Superior temporal gyrus (tissue), 1 donor: ENCODE measurements around the gene LRRC8E.
A peak's percentile ranks its signal among the peaks of the same experiment; 100 is the strongest.

Experiments
- DNase-seq: peaks from one replicate; pipeline ENCODE4 v3.0.0-alpha.2; 2016; ENCODE audit errors: extremely low spot score

Gene LRRC8E

DNA sequence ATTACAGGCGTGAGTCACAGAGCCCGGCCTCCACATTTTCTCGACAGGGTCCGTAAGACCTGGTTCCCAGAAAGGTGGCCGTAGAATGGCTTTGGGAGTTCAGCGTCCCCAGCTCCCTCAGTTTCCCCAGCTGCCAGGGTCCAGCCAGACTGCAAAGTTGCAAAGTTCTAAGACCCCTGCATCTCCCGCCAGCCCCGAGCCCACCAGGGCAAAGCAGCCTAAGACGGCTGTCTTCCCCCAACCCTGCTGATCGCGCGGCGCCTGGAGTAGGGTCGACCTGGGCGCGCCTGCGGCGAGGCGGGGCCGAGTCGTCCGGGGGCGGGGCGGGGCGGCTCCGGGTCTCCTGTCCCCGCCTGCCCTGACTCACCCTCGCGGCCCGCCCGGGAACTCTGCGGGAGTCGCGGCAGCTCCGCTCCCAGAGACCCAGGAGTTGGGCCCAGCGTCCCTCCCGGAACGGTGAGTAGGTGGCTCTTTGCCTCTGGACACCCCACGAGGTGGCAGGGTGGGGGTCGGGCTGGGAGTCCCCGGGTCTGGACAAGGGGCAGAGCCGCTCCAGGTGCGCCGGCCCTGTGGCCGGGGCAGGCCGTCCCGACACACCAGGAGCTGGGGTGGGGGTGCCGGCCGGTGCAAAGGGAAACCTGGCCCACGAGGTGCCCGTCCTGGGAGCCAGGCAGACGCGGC is at the start of gene LRRC8E:
Gene LRRC8E (plus strand): TSS at position 366 of the 681 bp plus-strand sequence. CDS start 7,094 bp downstream, outside the sequence.
- no peak for DNase-seq

GRCh38 chr19:7839476-7839875 is 48.8 kb upstream of the LRRC8E start:
- DNase-seq: no peak

DNA sequence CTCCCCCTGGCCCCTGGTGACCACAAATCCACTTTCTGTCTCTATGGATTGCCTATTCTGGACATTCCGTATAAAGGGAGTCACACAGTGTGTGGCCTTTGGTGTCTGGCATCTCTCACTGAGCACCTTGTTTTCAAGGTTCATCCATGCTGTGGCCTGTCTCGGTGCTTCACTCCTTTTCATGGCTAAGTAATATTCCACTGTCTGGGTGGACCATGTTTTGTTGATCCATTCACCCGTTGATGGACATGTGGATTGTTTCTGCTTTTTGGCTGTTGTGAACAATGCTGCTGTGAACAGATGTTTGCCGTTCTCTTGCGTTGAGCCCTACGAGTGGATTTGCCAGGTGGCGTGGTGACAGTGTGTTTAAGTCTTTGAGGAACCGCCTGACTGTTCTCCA is 47.7 kb upstream of the LRRC8E start:
- DNase-seq: no peak

DNA sequence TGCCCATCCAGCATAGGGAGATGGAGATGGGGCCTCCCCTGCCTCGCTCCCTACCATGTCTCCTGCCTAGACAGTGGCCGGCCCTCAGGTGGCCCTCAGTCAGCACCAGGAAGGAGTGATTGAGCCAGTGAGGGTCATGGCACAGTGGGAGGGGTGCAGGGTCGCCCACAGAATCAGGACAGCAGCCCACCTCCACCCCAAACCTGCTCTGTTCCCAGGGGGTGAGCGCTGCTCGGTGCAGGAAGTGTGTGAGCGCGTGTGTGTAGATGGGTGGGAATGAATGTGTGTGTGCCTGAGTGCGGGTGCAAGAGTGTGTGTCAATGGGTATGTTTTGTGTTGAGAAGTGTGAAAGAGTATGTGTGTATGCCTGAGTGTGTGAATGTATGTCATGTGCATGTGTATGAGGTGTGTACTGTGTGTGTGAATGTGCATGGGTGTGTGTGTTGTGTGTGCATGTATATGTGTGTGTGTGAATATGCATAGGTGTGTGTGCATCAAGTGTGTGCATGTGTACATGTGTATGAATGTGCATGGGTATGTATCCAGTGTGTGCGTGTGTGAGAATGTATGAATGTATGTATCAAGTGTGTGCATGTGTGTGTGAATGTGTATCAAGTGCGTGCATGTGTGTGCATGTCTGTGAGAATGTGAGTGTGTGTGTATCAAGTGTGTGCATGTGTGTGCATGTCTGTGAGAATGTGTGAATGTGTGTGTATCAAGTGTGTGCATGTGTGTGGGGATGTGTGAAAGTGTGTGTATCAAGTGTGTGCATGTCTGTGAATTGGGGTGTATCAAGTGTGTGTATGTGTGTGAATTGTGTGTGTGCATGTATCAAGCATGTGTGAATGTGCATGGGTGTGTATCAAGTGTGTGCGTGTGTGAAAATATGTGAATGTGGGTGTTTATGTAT is 46.3 kb upstream of the LRRC8E start:
- DNase-seq: no peak

GRCh38 chr19:7842661-7843294 is 45.5 kb upstream of the LRRC8E start:
- DNase-seq: no peak

- DNase-seq: no peak
Observed at GRCh38 chr19:7843521-7843920, 44.8 kb upstream of the LRRC8E start.

DNA sequence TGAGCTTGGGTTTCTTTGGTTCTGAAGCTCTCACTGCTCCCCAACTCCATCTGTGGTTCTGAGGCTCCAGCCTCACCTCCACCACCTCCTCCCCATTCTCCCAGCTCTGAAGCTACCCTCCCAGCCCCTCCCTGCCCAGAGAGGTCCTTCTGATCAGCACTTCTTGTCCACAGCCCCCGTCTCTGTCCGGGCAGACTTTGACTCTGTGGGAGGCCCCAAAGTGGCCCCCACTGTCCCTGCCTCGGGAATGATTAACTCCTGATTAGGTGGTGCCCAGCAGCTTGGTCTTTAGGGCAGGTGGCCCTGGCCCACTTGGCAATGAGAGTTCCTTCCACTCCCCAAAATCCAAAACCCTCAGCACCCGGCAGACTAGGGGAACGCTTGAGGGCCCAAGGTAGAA is 43.9 kb upstream of the LRRC8E start:
- no peak for DNase-seq

- DNase-seq: no peak
Observed at GRCh38 chr19:7844951-7845350, 43.4 kb upstream of the LRRC8E start.

DNA sequence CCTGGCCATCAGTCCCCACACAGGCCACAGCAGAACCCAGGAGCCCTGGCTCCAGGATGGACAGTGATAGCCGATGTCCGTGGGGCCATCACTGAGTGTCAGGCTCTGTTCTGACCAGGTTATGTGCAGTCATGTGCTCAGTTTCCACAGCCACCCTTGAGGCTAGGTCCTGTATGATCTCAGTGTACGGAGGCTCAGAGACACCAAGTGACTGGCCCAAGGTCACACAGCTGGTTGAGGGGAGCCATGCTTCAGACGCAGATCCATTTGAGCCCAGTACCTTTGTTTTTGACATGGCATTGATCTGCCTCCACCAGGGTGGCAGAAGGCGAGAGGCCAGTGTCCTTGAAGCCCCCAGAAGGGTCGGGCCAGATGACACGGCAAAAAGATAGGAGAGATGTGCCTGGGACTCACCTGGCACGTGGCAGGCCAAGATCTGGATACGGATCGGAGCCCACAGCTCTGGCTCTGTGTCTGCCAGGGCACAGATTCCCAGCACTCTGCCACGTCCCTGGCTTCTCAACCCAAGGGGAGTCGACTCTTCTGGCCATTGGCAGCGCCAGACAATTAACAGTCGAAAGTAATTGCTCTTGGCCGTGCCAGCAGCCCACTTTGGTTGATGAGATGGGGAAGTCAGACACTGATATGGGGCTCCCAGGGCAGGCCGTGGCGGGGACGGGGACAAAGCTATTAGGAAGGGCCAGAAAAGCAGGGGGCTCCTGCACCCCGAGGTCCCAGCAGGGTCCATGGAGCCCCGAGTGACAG is 42.7 kb upstream of the LRRC8E start:
- no peak for DNase-seq

- no peak for DNase-seq
Observed at GRCh38 chr19:7846155-7846646, 42.1 kb upstream of the LRRC8E start.

- DNase-seq: no peak
Observed at GRCh38 chr19:7847664-7848063, 40.6 kb upstream of the LRRC8E start.

DNA sequence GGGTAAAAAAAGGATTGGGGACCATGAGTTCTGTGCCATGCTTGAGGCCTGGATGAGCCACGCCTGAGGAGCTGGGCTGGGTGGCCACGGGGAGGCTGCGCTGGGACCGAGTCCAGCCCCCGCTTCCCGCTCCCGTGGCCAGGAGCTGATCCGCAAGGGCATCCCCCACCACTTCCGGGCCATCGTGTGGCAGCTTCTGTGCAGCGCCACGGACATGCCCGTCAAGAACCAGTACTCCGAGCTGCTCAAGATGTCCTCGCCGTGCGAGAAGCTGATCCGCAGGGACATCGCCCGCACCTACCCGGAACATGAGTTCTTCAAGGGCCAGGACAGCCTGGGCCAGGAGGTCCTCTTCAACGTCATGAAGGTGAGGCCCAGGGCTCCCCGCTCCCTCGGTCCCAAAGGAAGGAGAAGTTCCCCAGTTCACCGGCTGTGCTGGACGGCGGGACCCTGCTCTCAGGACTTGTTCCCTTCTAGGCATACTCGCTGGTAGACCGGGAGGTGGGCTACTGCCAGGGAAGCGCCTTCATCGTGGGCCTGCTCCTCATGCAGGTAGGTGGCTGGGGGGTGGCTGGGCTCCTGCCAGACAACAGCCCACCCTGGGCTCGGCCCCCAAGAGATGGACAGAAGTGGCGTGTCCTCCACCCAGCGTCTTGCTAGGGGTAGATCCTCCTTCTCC is 39.4 kb upstream of the LRRC8E start:
- DNase-seq: peak; percentile 61

- DNase-seq: no peak
Observed at GRCh38 chr19:7849631-7849999, 38.7 kb upstream of the LRRC8E start.

DNA sequence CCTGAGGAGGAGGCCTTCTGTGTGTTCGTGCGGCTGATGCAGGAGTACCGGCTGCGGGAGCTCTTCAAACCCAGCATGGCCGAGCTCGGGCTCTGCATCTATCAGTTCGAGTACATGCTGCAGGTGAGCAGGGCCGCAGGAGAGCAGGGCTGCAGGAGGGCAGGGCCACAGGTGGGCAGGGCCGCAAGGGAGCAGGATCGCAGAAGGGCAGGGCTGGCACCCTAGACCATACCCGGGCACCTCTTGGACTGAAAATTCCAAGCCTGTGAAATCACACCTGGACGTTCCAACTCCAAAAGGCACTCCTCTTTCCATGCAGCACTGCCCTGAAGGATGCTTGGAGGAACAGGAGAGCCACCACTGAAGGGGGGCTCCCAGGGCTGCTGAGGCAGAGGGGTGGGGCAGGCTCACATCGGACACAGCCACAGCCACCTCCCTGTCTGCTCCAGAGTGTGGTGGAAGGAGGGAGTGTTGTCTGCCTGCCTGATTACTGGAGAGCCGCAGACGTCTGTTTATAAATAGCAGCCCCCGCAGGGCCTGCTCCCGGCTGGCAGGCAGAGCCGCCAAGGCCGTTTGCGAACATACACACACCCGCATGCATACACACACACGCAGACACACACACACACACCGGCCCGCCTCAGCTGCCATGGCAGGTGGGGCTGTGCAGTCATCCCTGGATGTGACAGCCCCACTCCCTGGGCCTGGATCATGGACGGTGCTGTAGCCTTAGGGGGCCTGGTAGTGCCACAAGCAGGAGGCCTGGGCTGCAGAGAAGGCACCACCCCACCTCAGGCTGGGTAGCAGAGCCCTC is 38.1 kb upstream of the LRRC8E start:
- peak; percentile 52 for DNase-seq

DNA sequence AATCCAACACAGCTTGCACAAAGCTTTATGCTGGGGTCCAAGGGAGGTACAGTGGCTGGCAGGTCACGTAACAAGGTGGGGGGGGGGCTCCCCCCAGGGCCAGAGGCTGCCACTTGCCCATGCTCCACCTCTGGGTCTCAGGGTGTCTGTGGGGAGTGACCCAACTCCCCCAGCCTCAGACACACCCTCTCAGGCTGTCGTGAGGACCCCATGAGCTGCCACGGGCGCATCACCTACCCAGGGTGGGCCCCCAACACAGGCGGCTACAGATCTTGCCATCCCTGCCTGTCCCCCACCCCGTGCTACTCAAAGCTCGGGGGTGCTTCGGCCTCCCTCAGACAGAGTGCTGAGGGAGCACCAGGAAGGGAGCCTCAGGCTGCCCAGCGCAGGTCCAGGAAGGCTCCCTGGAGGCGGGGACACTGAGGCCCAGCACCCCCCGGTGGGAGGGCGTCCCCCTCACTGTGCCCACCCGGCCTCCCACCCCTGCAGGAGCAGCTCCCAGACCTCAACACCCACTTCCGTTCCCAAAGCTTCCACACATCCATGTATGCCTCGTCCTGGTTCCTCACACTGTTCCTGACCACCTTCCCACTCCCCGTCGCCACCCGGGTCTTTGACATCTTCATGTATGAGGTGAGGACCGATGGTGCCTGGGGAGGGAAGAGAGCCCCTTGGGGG is 37.2 kb upstream of the LRRC8E start:
- DNase-seq: no peak

- peak; percentile 92 for DNase-seq
Observed at GRCh38 chr19:7851623-7852500, 36.4 kb upstream of the LRRC8E start.

GRCh38 chr19:7852851-7853769 is 35.2 kb upstream of the LRRC8E start:
- peak; percentile 69 for DNase-seq

DNA sequence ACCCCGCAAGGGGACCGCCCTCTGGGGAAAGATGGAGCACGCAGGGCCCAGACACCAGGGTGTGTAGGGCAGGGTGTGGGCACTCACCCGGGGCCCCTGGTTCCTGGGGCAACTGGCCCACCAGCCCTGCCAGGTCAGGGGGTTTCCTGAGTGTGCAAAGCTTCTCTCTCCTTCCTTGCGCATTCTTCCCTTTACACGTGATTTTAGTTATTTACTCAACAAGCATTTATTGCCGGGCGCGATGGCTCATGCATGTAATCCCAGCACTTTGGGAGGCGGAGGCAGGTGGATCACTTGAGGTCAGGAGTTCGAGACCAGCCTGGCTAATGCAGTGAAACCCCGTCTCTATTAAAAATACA is 34.6 kb upstream of the LRRC8E start:
- no peak for DNase-seq
